HCT116 (cell line): ENCODE data around the gene NDUFS7. TPM values are rescaled to one million over a fixed set of nuclear protein-coding genes. Genes with fewer than 3 reads are reported as not detected.

Source experiments
- ATAC-seq: fragments of 200-7000 bp; cut with Tn5 transposase; 2 replicates; pipeline ENCODE4 v1.9.1; 2020; ENCODE audit warnings: mild to moderate bottlenecking, moderate library complexity
- BruUV-seq: library from RNA; stranded (reverse); fragments of 400-500 nt; replicated peaks from 2 replicates; lab custom pipeline; 2021; lab: Mats Ljungman, UMichigan
- CTCF ChIA-PET: fragments of 300-600 bp; sonication (Branson Sonifier 250); formaldehyde crosslinking; loops from one replicate; lab custom pipeline; 2021; ENCODE audit warnings: antibody characterized with exemption; lab: Charles Lee
- POLR2A ChIA-PET: fragments of 300-600, 350-600 bp; sonication (Branson Sonifier 250); formaldehyde crosslinking; loops from one replicate; lab custom pipeline; 2021; ENCODE audit warnings: antibody characterized with exemption; lab: Charles Lee
- RAD21 ChIA-PET, 2 experiments: fragments of 300-600 bp; sonication (Branson Sonifier 250); formaldehyde crosslinking; loops; one replicate each; lab custom pipeline; 2023; ENCODE audit warnings: low total read pairs in 2 of 2; ENCODE audit not compliant: uncharacterized antibody in 2 of 2, unreplicated experiment in 2 of 2, low non-redundant PET in 1 of 2; lab: Charles Lee
- DNase-seq: peaks from one replicate; pipeline ENCODE4 v3.0.0-alpha.2; 2010; ENCODE audit warnings: low read depth, low spot score
- H2AFZ ChIP-seq: fragments of 200-600 bp; shearing (Covaris generic), sonication (generic); 2 replicates; pipeline ENCODE4 v1.6.1; 2017; ENCODE audit warnings: low read depth, mixed run types, mixed read lengths, antibody characterized with exemption, low read length; ENCODE audit not compliant: poor library complexity, severe bottlenecking
- H3K27ac ChIP-seq: 2 replicates; pipeline ENCODE4 v1.5.1; 2012; ENCODE audit warnings: low read depth, low read length
- H3K27me3 ChIP-seq: fragments of 200-600 bp; sonication (generic); 2 replicates; pipeline ENCODE4 v1.6.1; 2016; ENCODE audit warnings: mixed run types, low read length, mixed read lengths; ENCODE audit not compliant: insufficient read depth
- H3K36me3 ChIP-seq, 2 experiments: fragments of 200-500 bp in 1 of 2; fragments of 200-600 bp in 1 of 2; sonication (Bioruptor generic) in 1 of 2; sonication (generic) in 1 of 2; 2 replicates each; pipeline versions ENCODE4 v1.5.1 to v1.6.1; 2014 to 2016; ENCODE audit warnings: low read length in 2 of 2, inconsistent platforms in 1 of 2, mixed read lengths in 1 of 2, mixed run types in 1 of 2; ENCODE audit not compliant: insufficient read depth in 2 of 2, control insufficient read depth in 1 of 2
- H3K4me1 ChIP-seq, 2 experiments: fragments of 200-600 bp in 1 of 2; sonication (generic) in 1 of 2; 2 replicates each; pipeline versions ENCODE4 v1.5.1 to v1.6.1; 2012 to 2017; ENCODE audit warnings: low read length in 2 of 2, inconsistent platforms in 1 of 2, mild to moderate bottlenecking in 1 of 2, mixed read lengths in 1 of 2, mixed run types in 1 of 2, moderate library complexity in 1 of 2; ENCODE audit not compliant: insufficient read depth in 2 of 2, control insufficient read depth in 1 of 2
- H3K4me2 ChIP-seq: fragments of 200-600 bp; sonication (generic); 2 replicates; pipeline ENCODE4 v1.6.1; 2017; ENCODE audit warnings: mixed run types, low read length, mixed read lengths
- H3K4me3 ChIP-seq, 2 experiments: fragments of 200-600 bp in 1 of 2; sonication (generic) in 1 of 2; replicated peaks in 1 of 2; 2 replicates each; pipeline ENCODE4 v1.5.1; 2011 to 2016; ENCODE audit warnings: low read length in 2 of 2, control low read depth in 1 of 2, low read depth in 1 of 2, mild to moderate bottlenecking in 1 of 2, mixed read lengths in 1 of 2, mixed run types in 1 of 2
- H3K79me2 ChIP-seq: fragments of 200-600 bp; sonication (generic); 2 replicates; pipeline ENCODE4 v1.6.1; 2017; ENCODE audit warnings: mild to moderate bottlenecking, mixed run types, low read length, moderate library complexity, mixed read lengths; ENCODE audit not compliant: insufficient read depth
- H3K9ac ChIP-seq: fragments of 200-600 bp; sonication (generic); 2 replicates; pipeline ENCODE4 v1.6.1; 2016; ENCODE audit warnings: low read length, mixed read lengths
- H3K9me2 ChIP-seq: fragments of 200-600 bp; sonication (generic), shearing (Covaris generic); 2 replicates; pipeline ENCODE4 v1.6.1; 2017; ENCODE audit warnings: mixed run types, mild to moderate bottlenecking, moderate library complexity; ENCODE audit not compliant: insufficient read depth
- H3K9me3 ChIP-seq, 2 experiments: fragments of 200-500 bp in 1 of 2; fragments of 200-600 bp in 1 of 2; sonication (Bioruptor generic) in 1 of 2; sonication (generic) in 1 of 2; 2 replicates each; pipeline ENCODE4 v1.6.1; 2014 to 2017; ENCODE audit warnings: low read length in 2 of 2, mixed read lengths in 2 of 2, inconsistent platforms in 1 of 2, low read depth in 1 of 2, mild to moderate bottlenecking in 1 of 2, mixed run types in 1 of 2, moderate library complexity in 1 of 2; ENCODE audit not compliant: control insufficient read depth in 1 of 2, insufficient read depth in 1 of 2
- H4K20me1 ChIP-seq: fragments of 200-600 bp; sonication (generic), shearing (Covaris generic); 2 replicates; pipeline ENCODE4 v1.6.1; 2017; ENCODE audit warnings: mixed run types, mild to moderate bottlenecking, moderate library complexity; ENCODE audit not compliant: insufficient read depth
- CBX3 ChIP-seq: IDR thresholded peaks from 2 replicates; pipeline ENCODE4 v1.6.1; 2012; ENCODE audit warnings: low read depth
- CEBPB ChIP-seq: IDR thresholded peaks from 2 replicates; pipeline ENCODE4 v1.6.1; 2012; ENCODE audit warnings: low read depth
- EGR1 ChIP-seq: IDR thresholded peaks from 2 replicates; pipeline ENCODE4 v1.6.1; 2012; ENCODE audit warnings: low read depth
- ELF1 ChIP-seq: IDR thresholded peaks from 2 replicates; pipeline ENCODE4 v1.6.1; 2012; ENCODE audit warnings: low read depth, borderline replicate concordance
- EZH2 ChIP-seq: fragments of 200-600 bp; sonication (generic); IDR thresholded peaks from 2 replicates; pipeline ENCODE4 v1.6.1; 2017; ENCODE audit warnings: antibody characterized with exemption, mixed run types
- JUND ChIP-seq: IDR thresholded peaks from 2 replicates; pipeline ENCODE4 v1.6.1; 2012
- POLR2A ChIP-seq: IDR thresholded peaks from 2 replicates; pipeline ENCODE4 v1.7.0; 2011; ENCODE audit warnings: borderline replicate concordance; ENCODE audit not compliant: insufficient read depth, insufficient read length; ENCODE audit errors: extremely low read depth
- POLR2AphosphoS5 ChIP-seq: IDR thresholded peaks from 2 replicates; pipeline ENCODE4 v1.6.1; 2011; ENCODE audit warnings: mild to moderate bottlenecking, low read depth, low read length, moderate library complexity
- RAD21 ChIP-seq: IDR thresholded peaks from 2 replicates; pipeline ENCODE4 v1.6.1; 2012; ENCODE audit warnings: low read depth, mild to moderate bottlenecking
- SP1 ChIP-seq: IDR thresholded peaks from 2 replicates; pipeline ENCODE4 v1.6.1; 2012; ENCODE audit warnings: low read depth
- SRF ChIP-seq: IDR thresholded peaks from 2 replicates; pipeline ENCODE4 v1.6.1; 2012; ENCODE audit warnings: low read depth
- TCF7L2 ChIP-seq: IDR thresholded peaks from 2 replicates; pipeline ENCODE4 v1.7.0; 2011; ENCODE audit warnings: borderline replicate concordance, inconsistent platforms; ENCODE audit not compliant: insufficient read depth, insufficient read length; ENCODE audit errors: extremely low read depth
- YY1 ChIP-seq: IDR thresholded peaks from 2 replicates; pipeline ENCODE4 v1.6.1; 2011; ENCODE audit warnings: low read length, low read depth, moderate library complexity, mild to moderate bottlenecking; ENCODE audit not compliant: insufficient replicate concordance; ENCODE audit errors: extremely low read depth
- ZFX ChIP-seq: fragments of 450-650 bp; IDR thresholded peaks from 2 replicates; pipeline ENCODE4 v1.6.1; 2017
- intact Hi-C: fragments of 100-400 bp; cut with micrococcal nuclease; formaldehyde crosslinking; loops from 2 replicates; pipeline ENCODE4 v1.10.0; 2022
- total RNA-seq: library from RNA; stranded (reverse); gene quantifications from one replicate; pipeline ENCODE4 v1.2.1, GENCODE V29; 2021; ENCODE audit not compliant: unreplicated experiment
- TF ChIP-seq, protein P1 (sequence below): IDR thresholded peaks from 2 replicates; pipeline ENCODE4 v1.6.1; 2012
- TF ChIP-seq, protein P2 (sequence below): IDR thresholded peaks from 2 replicates; pipeline ENCODE4 v1.6.1; 2011; ENCODE audit warnings: mild to moderate bottlenecking, low read length, moderate library complexity; ENCODE audit not compliant: insufficient replicate concordance; ENCODE audit errors: extremely low read depth
- TF ChIP-seq, protein P3 (sequence below): IDR thresholded peaks from 2 replicates; pipeline ENCODE4 v1.6.1; 2012
- TF ChIP-seq, protein P4 (sequence below), 3 experiments: fragments of 200-600 bp in 1 of 3; sonication (generic) in 1 of 3; IDR thresholded peaks in 2 of 3; conservative IDR thresholded peaks in 1 of 3; 2 replicates each; pipeline ENCODE4 v1.5.1; 2012 to 2017; ENCODE audit warnings: low read depth in 2 of 3, low read length in 2 of 3, antibody characterized with exemption in 1 of 3, borderline replicate concordance in 1 of 3, control low read depth in 1 of 3, mild to moderate bottlenecking in 1 of 3, mixed read lengths in 1 of 3, mixed run types in 1 of 3, moderate library complexity in 1 of 3; ENCODE audit not compliant: insufficient read depth in 1 of 3

The NDUFS7 gene
- total RNA-seq, 1 experiment from 2014 or later, result 114 TPM

DNA sequence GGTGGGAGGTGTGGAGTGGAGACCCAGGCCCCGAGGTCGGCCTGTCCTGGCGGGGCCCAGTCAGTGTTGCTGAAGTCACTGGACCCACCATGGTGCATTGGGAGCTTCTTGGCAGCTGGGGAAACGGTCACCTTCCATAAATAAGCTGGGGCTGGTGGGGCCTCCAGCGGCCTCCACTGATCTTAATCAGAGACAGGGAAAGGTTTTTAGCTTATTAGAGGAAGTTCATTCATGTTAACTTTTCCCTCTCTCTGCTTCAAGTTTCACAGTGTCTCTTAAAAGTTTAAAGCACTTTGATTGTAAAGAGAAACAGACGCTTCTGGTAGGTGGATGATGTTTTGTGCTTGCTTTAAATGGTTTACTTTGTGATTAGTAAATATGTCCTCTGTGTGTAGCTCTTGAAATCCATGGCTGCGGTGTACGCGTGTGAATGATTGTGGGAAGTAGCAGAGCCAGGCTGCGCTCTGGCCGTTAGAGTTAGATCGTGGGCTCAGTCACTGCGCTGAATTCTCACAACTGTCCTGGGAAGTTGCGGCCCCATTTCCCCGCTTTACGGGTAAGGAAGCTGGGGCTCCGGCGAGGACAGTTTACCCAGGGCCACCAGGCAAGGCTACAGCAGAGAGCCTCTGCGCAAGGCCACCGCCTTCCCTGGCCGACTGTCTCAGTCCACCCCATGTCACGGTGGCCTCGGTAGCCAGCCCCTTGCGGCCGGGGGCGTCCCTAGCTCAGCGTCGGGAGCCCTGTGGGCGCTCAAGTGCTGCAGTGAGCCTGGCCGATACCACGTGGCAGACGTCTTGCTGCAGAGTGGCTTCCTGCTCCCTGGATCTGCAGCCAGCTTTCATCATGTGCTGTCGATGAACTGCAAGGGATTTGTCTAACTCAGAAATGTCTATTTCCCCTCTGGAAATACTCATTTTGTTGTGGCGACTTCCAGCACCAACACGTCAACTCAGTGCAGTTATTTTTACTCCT is 16.5 kb upstream of the NDUFS7 start (continued):
- TF ChIP-seq YY1 (no peak), POLR2AphosphoS5 (no peak), TCF7L2 (no peak), ZFX (no peak), RAD21 (no peak), SP1 (no peak), EZH2 (no peak)
- TF ChIP-seq, protein P1, sequence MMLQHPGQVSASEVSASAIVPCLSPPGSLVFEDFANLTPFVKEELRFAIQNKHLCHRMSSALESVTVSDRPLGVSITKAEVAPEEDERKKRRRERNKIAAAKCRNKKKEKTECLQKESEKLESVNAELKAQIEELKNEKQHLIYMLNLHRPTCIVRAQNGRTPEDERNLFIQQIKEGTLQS, result no peak
- TF ChIP-seq, protein P2, sequence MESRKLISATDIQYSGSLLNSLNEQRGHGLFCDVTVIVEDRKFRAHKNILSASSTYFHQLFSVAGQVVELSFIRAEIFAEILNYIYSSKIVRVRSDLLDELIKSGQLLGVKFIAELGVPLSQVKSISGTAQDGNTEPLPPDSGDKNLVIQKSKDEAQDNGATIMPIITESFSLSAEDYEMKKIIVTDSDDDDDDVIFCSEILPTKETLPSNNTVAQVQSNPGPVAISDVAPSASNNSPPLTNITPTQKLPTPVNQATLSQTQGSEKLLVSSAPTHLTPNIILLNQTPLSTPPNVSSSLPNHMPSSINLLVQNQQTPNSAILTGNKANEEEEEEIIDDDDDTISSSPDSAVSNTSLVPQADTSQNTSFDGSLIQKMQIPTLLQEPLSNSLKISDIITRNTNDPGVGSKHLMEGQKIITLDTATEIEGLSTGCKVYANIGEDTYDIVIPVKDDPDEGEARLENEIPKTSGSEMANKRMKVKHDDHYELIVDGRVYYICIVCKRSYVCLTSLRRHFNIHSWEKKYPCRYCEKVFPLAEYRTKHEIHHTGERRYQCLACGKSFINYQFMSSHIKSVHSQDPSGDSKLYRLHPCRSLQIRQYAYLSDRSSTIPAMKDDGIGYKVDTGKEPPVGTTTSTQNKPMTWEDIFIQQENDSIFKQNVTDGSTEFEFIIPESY, result no peak

DNA sequence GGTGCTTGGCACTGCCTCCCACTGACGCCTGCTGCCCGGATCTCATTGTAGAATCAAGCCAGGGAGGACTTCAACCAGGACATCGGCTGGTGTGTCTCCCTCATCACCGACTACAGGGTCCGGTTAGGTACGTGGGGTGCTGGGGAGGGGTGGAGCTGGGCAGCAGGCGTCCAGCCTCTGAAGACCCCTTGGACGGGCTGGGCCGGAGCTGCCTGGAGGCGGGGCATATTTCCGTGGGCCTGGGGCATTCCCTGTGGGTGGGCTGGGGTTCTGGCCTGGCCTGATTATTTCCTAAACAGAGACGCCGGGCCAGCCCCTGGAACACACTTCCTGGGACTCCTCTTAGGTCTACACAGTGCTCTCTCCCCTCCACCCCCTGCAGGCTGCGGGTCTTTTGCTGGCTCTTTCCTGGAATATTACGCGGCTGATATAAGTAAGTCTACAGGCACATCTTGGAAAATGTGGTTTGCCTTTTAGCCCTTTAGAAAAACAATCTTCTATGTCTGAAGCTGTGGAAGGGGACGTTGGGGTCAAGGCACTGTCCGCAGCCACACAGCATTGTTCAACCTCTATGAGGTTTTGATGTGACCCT is 14.4 kb upstream of the NDUFS7 start:
- H3K27ac ChIP-seq, result no peak overlapping the region
- TF ChIP-seq POLR2AphosphoS5 (no peak), SP1 (no peak), POLR2A (no peak), ZFX (no peak), EGR1 (no peak), CEBPB (no peak), ELF1 (no peak), SRF (no peak), EZH2 (no peak), RAD21 (no peak), JUND (no peak), CBX3 (no peak)
- TF ChIP-seq, protein P3, sequence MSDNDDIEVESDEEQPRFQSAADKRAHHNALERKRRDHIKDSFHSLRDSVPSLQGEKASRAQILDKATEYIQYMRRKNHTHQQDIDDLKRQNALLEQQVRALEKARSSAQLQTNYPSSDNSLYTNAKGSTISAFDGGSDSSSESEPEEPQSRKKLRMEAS, result no peak
- TF ChIP-seq, protein P1, result no peak
- TF ChIP-seq, protein P4, sequence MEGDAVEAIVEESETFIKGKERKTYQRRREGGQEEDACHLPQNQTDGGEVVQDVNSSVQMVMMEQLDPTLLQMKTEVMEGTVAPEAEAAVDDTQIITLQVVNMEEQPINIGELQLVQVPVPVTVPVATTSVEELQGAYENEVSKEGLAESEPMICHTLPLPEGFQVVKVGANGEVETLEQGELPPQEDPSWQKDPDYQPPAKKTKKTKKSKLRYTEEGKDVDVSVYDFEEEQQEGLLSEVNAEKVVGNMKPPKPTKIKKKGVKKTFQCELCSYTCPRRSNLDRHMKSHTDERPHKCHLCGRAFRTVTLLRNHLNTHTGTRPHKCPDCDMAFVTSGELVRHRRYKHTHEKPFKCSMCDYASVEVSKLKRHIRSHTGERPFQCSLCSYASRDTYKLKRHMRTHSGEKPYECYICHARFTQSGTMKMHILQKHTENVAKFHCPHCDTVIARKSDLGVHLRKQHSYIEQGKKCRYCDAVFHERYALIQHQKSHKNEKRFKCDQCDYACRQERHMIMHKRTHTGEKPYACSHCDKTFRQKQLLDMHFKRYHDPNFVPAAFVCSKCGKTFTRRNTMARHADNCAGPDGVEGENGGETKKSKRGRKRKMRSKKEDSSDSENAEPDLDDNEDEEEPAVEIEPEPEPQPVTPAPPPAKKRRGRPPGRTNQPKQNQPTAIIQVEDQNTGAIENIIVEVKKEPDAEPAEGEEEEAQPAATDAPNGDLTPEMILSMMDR (IDR thresholded peaks at IDR 0.05 in 2 of 3, conservative IDR thresholded peaks at IDR 0.05 in 1 of 3; ENCODE audit: borderline replicate concordance in 1 of 3, insufficient read depth in 1 of 3, low read depth in 2 of 3, low read length in 2 of 3), result no peak
- no peak overlapping the region for H2AFZ ChIP-seq
- H4K20me1 ChIP-seq, result no peaks in the 10 kb centered on the region
- H3K9me2 ChIP-seq, result no peaks in the 10 kb centered on the region
- H3K9ac ChIP-seq, result no peak overlapping the region
- RAD21 ChIA-PET, result no interaction called here
- no peak for ATAC-seq
- intact Hi-C loops, result no loop called here
- peaks cover 5% of the 10 kb centered on the region; the same call in 1 of the 2 replicates for H3K79me2 ChIP-seq
- H3K4me2 ChIP-seq, result no peak overlapping the region
- CTCF ChIA-PET, result interaction anchor here (0.7 kb wide), 1 partner anchor 74 kb away, joined by 4 read pairs; no protein-coding TSS in a partner anchor
- peaks cover 31 to 45% of the 10 kb centered on the region in 2 experiments for H3K36me3 ChIP-seq
- no peak overlapping the region for H3K4me3 ChIP-seq
- no peaks in the 10 kb centered on the region for H3K27me3 ChIP-seq
- POLR2A ChIA-PET, result no interaction called here
- BruUV-seq, result no TSS peak
- H3K4me1 ChIP-seq, result no peaks in the 10 kb centered on the region
- H3K9me3 ChIP-seq, result no peaks in the 10 kb centered on the region
- DNase-seq, result no peak
